Astrocyte of the cerebellum (primary cell): ENCODE data around the gene DMRTC2.
A peak's percentile ranks its signal among the peaks of the same experiment; 100 is the strongest.
"Not testable (repeated sequence)": the region's sequence is repeated elsewhere in the genome, so short reads cannot be mapped to it uniquely, and the experiment has no call there.

Experiments
- DNase-seq: peaks from one replicate; pipeline ENCODE4 v3.0.0-alpha.2; 2011; ENCODE audit warnings: low read depth
- H3K4me3 ChIP-seq: 2 replicates; pipeline ENCODE4 v1.5.1; 2011; ENCODE audit warnings: mild to moderate bottlenecking, low read depth, low read length, moderate library complexity
- CTCF ChIP-seq: IDR thresholded peaks from 2 replicates; pipeline ENCODE4 v1.5.1; 2012; ENCODE audit warnings: low read length, low read depth, moderate library complexity, mild to moderate bottlenecking; ENCODE audit errors: missing control alignments
- in situ Hi-C: cut with HindIII; loops from 2 replicates; pipeline ENCODE4 v1.10.0; 2017; ENCODE audit warnings: low sequenced_read_pairs

The DMRTC2 gene

DNA sequence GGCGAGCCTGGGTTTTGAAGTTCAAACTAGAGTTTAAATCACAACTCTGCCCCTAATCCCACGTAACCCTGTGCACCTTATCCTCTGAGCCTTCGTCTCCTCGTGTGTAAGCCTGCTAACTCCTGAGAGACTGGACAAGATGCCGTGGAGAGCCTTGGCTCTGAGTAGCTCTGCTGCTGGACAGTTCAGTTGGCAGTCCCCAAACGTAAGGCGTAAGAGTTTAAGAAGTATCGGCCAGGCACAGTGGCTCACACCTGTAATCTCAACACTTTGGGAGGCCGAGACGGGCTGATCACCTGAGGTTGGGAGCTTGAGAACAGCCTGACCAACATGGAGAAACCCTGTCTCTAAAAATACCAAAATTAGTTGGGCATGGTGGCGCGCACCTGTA, 27.5 kb downstream of the DMRTC2 start:
- TF ChIP-seq CTCF: no peak
- in situ Hi-C loops: no loop called here
- H3K4me3 ChIP-seq: no peak overlapping the region
- no peak for DNase-seq

- in situ Hi-C loops: no loop called here
- peak; percentile 78 for TF ChIP-seq CTCF
- no peak overlapping the region for H3K4me3 ChIP-seq
- DNase-seq: peak; percentile 18
Measured at GRCh38 chr19:41872775-41873647, 28.2 kb downstream of the DMRTC2 start.

GRCh38 chr19:41875973-41876372, 31.1 kb downstream of the DMRTC2 start:
- in situ Hi-C loops, DNase-seq, H3K4me3 ChIP-seq: not testable (repeated sequence)

- in situ Hi-C loops: no loop called here
- DNase-seq: no peak
- no peak within 1 kb of the TSS for H3K4me3 ChIP-seq
- no peak for TF ChIP-seq CTCF
Measured at GRCh38 chr19:41876847-41877832, 32.3 kb downstream of the DMRTC2 start, which contains the start of gene CD79A. Gene CD79A, plus strand, starts transcription at chr19:41877279. Its CDS starts 26 bp downstream, at chr19:41877305.

GRCh38 chr19:41877916-41878905, 33.4 kb downstream of the DMRTC2 start:
- in situ Hi-C loops: no loop called here
- H3K4me3 ChIP-seq: no peak overlapping the region
- DNase-seq: no peak
- no peak for TF ChIP-seq CTCF

DNA sequence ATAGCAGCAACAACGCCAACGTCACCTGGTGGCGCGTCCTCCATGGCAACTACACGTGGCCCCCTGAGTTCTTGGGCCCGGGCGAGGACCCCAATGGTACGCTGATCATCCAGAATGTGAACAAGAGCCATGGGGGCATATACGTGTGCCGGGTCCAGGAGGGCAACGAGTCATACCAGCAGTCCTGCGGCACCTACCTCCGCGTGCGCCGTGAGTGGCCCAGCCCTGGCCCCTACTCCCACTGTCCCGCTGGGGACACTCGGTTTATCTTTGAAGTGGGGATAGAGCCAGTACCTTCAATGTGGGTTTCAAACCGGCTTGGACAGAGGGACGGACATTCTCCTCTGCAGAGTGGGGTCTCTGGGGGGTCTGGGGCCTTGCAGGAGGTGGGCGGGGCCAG, 34.2 kb downstream of the DMRTC2 start:
- DNase-seq: no peak
- no peak for TF ChIP-seq CTCF
- H3K4me3 ChIP-seq: no peak overlapping the region
- in situ Hi-C loops: no loop called here
